Mesenchymal stem cell (in vitro differentiated cells and primary cell): Measurements from ENCODE around the gene VEGFC.
A peak's percentile ranks its signal among the peaks of the same experiment; 100 is the strongest.

Experiments
- DNase-seq: peaks from one replicate; pipeline ENCODE4 v3.0.0-alpha.2; 2013
- H2AFZ ChIP-seq: one replicate; pipeline ENCODE4 v1.6.1; 2013; ENCODE audit warnings: low read depth, mild to moderate bottlenecking, control low read depth, inconsistent platforms, low read length, moderate library complexity
- H2AK5ac ChIP-seq: 2 replicates; pipeline ENCODE4 v1.6.1; 2013; ENCODE audit warnings: low read length, moderate library complexity, mild to moderate bottlenecking, inconsistent platforms; ENCODE audit not compliant: severe bottlenecking
- H2BK120ac ChIP-seq: one replicate; pipeline ENCODE4 v1.6.1; 2013; ENCODE audit warnings: low read depth, mild to moderate bottlenecking, inconsistent platforms, low read length, moderate library complexity
- H2BK12ac ChIP-seq, 2 experiments: one replicate each; pipeline ENCODE4 v1.6.1; 2013; ENCODE audit warnings: inconsistent platforms in 2 of 2, low read length in 2 of 2, mild to moderate bottlenecking in 2 of 2, moderate library complexity in 2 of 2, control low read depth in 1 of 2
- H2BK15ac ChIP-seq: one replicate; pipeline ENCODE4 v1.6.1; 2013; ENCODE audit warnings: mild to moderate bottlenecking, low read depth, inconsistent platforms; ENCODE audit not compliant: poor library complexity, severe bottlenecking
- H2BK5ac ChIP-seq: 2 replicates; pipeline ENCODE4 v1.6.1; 2013; ENCODE audit warnings: low read depth, mild to moderate bottlenecking, low read length, control low read depth, inconsistent platforms; ENCODE audit not compliant: poor library complexity, severe bottlenecking
- H3K14ac ChIP-seq, 2 experiments: one replicate each; pipeline ENCODE4 v1.6.1; 2013; ENCODE audit warnings: inconsistent platforms in 2 of 2, low read length in 2 of 2, control low read depth in 1 of 2, mild to moderate bottlenecking in 1 of 2, moderate library complexity in 1 of 2
- H3K18ac ChIP-seq, 2 experiments: one replicate each; pipeline ENCODE4 v1.6.1; 2013; ENCODE audit warnings: inconsistent platforms in 2 of 2, low read length in 2 of 2, control low read depth in 1 of 2, low read depth in 1 of 2, mild to moderate bottlenecking in 1 of 2
- H3K23ac ChIP-seq, 2 experiments: one replicate each; pipeline ENCODE4 v1.6.1; 2013; ENCODE audit warnings: inconsistent platforms in 2 of 2, low read length in 2 of 2, mild to moderate bottlenecking in 2 of 2, moderate library complexity in 2 of 2, control low read depth in 1 of 2
- H3K27ac ChIP-seq: 2 replicates; pipeline ENCODE4 v1.5.1; 2013; ENCODE audit warnings: mild to moderate bottlenecking, moderate library complexity, low read length, control low read depth, inconsistent platforms; ENCODE audit not compliant: poor library complexity, severe bottlenecking
- H3K27me3 ChIP-seq, 2 experiments: 2 replicates each; pipeline versions ENCODE4 v1.6.1 to v1.7.0; 2013; ENCODE audit warnings: low read length in 2 of 2, mild to moderate bottlenecking in 2 of 2, moderate library complexity in 2 of 2, control low read depth in 1 of 2, inconsistent platforms in 1 of 2; ENCODE audit not compliant: control insufficient read depth in 1 of 2, insufficient read depth in 1 of 2
- H3K36me3 ChIP-seq, 2 experiments: 2 replicates each; pipeline versions ENCODE4 v1.6.1 to v1.7.0; 2013; ENCODE audit warnings: low read length in 2 of 2, control low read depth in 1 of 2, inconsistent platforms in 1 of 2, low read depth in 1 of 2, mild to moderate bottlenecking in 1 of 2; ENCODE audit not compliant: insufficient read depth in 2 of 2, control insufficient read depth in 1 of 2
- H3K4ac ChIP-seq, 2 experiments: one replicate each; pipeline ENCODE4 v1.6.1; 2013; ENCODE audit warnings: inconsistent platforms in 2 of 2, low read length in 2 of 2, mild to moderate bottlenecking in 2 of 2, moderate library complexity in 2 of 2, control low read depth in 1 of 2, low read depth in 1 of 2
- H3K4me1 ChIP-seq: 2 replicates; pipeline ENCODE4 v1.6.1; 2013; ENCODE audit warnings: low read depth, low read length, control low read depth; ENCODE audit not compliant: control insufficient read depth, insufficient read depth
- H3K4me2 ChIP-seq: 2 replicates; pipeline ENCODE4 v1.6.1; 2013; ENCODE audit warnings: low read length, mild to moderate bottlenecking, inconsistent platforms; ENCODE audit not compliant: poor library complexity, severe bottlenecking
- H3K4me3 ChIP-seq, 2 experiments: 2 replicates each; pipeline versions ENCODE4 v1.5.1 to v1.7.0; 2013; ENCODE audit warnings: low read length in 2 of 2, mild to moderate bottlenecking in 2 of 2, control low read depth in 1 of 2, low read depth in 1 of 2; ENCODE audit not compliant: insufficient read depth in 1 of 2
- H3K79me1 ChIP-seq: replicated peaks from 2 replicates; pipeline ENCODE4 v1.6.1; 2013; ENCODE audit warnings: mild to moderate bottlenecking, control low read depth, low read length, inconsistent platforms; ENCODE audit not compliant: poor library complexity, severe bottlenecking
- H3K9ac ChIP-seq: 2 replicates; pipeline ENCODE4 v1.7.0; 2013; ENCODE audit warnings: mild to moderate bottlenecking, low read length, moderate library complexity
- H3K9me3 ChIP-seq: 2 replicates; pipeline ENCODE4 v1.7.0; 2013; ENCODE audit warnings: mild to moderate bottlenecking, low read length; ENCODE audit not compliant: control insufficient read depth
- H4K8ac ChIP-seq: one replicate; pipeline ENCODE4 v1.6.1; 2013; ENCODE audit warnings: inconsistent platforms, mild to moderate bottlenecking, low read length, moderate library complexity
- H4K91ac ChIP-seq: one replicate; pipeline ENCODE4 v1.6.1; 2013; ENCODE audit warnings: mild to moderate bottlenecking, low read length, inconsistent platforms
- WGBS: methylation state at CpG from one replicate; pipeline ENCODE4 v1.1.7; 2013; ENCODE audit warnings: mixed read lengths; 5-methylcytosine and 5-hydroxymethylcytosine counted together

Gene VEGFC

DNA sequence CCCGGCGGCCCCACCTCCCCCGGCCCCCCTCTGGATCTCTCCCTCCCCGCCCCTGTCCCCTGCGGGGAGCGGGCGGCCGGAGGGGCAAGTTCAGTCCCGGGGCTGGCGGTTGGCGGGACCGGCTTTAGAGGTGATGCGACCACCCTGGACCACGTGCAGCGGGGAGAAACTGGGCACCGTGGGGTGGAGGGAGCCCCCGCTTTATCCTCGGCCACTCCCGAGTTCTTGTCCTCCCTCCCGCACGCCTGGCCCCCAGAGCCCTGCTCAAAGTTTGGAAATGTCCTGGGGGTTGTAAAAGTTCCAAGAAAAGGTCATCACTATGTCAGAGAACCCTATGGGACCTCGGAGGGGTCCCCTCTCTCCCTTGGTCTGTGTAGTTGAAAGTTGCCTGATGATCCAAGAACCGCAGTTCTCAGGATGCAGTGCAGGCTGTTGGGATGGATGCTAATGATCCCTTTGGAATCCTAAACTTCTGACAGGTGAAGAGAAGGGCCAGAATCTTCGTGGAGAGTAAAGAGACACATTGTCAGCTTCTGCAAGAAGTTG, 411 bp upstream of the VEGFC start:
- Histone ChIP-seq H3K4me3 (peak overlapping the region; percentile 55 to 91), H4K8ac (no peak overlapping the region), H3K4me2 (peak overlapping the region; percentile 43), H3K4me1 (peaks cover 5% of the 10 kb centered on the region), H3K27ac (no peak overlapping the region), H3K4ac (no peak overlapping the region), H3K9me3 (no peaks in the 10 kb centered on the region), H4K91ac (no peak overlapping the region), H3K9ac (peak overlapping the region; percentile 83), H3K36me3 (no peaks in the 10 kb centered on the region), H2BK120ac (no peak overlapping the region), H3K14ac (peak overlapping the region in 1 of 2 experiments; percentile 77), H3K79me1 (peaks cover 8% of the 10 kb centered on the region), H2BK15ac (peak overlapping the region; percentile 84), H2AFZ (no peak overlapping the region), H3K23ac (no peak overlapping the region), H2AK5ac (no peak overlapping the region), H3K18ac (peak overlapping the region in 1 of 2 experiments; percentile 54), H2BK5ac (no peak overlapping the region), H3K27me3 (no peaks in the 10 kb centered on the region), H2BK12ac (peak overlapping the region in 1 of 2 experiments; percentile 37)
- 5% methylated on average over 22 of the region's 24 CpGs for WGBS
- no peak for DNase-seq

DNA sequence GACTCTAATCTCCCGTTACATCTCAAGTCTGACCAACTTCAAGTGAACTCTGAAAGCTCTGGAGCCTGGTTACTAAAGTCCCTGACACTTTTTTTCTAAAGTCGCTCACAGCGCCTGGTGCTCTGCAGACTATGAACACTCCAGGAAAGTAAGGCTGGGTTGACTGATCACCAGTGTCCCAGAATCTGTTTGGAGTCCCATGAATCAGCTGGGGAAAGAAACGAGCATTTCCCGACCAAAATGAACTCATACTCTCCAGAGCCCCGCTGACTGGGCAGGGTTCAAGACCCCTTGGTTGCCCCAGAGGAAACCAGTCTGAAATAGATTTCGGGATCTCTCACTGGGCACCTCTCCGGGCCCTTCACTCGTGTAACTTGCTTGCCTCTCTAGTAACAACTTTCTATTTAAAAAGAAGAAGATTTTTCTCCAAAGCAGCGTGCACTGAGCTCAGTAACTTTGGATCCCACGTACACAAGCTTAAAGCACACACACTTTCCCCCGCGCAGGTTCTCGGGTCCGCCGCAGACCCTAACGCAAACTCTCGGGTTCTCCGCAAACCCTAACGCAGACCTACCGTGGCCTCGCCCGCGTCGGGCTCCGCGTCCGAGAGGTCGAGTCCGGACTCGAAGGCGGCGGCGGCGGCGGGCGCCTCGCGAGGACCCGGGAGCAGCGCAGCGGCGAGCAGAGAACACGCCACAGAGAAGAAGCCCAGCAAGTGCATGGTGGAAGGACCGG, 964 bp downstream of the VEGFC start:
- Histone ChIP-seq H3K36me3 (no peaks in the 10 kb centered on the region), H3K79me1 (peaks cover 9% of the 10 kb centered on the region), H3K27me3 (no peaks in the 10 kb centered on the region), H2BK120ac (peak overlapping the region; percentile 73), H3K23ac (peak overlapping the region in 1 of 2 experiments; percentile 98), H3K14ac (peak overlapping the region; percentile 92), H2BK5ac (peak overlapping the region; percentile 44), H2AFZ (peak overlapping the region; percentile 84), H4K91ac (peak overlapping the region; percentile 75), H4K8ac (peak overlapping the region; percentile 85), H3K4me3 (peak overlapping the region; percentile 91 to 94), H3K4me1 (peaks cover 5% of the 10 kb centered on the region), H3K27ac (peak overlapping the region; percentile 20), H3K18ac (peak overlapping the region; percentile 89 to 92), H3K4me2 (peak overlapping the region; percentile 90), H2BK15ac (peak overlapping the region; percentile 69), H3K4ac (peak overlapping the region in 1 of 2 experiments; percentile 81), H3K9me3 (no peaks in the 10 kb centered on the region), H2AK5ac (no peak overlapping the region), H2BK12ac (peak overlapping the region; percentile 39 to 75), H3K9ac (peak overlapping the region; percentile 98)
- DNase-seq, result peak; percentile 70
- 2% methylated on average over 27 of the region's 45 CpGs for WGBS

DNA sequence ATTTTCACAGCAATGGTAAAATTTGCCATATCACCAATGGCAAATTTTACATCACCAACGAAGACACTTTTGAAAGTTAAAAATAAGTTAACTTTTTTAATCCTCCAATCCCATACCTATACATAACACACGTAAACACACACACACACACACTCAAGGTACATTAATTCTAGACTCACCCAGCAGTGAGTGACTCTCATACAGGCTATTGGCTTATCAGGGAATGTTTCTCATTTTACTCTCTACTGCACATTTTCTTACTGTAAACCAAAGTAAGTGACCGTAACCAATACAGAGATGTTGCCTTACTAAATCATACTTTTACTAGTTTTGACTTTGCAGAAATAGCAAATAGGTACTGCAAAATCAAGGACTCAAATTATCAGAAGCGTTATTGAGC, 2.3 kb downstream of the VEGFC start:
- Histone ChIP-seq H4K8ac (no peak overlapping the region), H3K4ac (no peak overlapping the region), H2AK5ac (no peak overlapping the region), H3K4me3 (peak overlapping the region in 1 of 2 experiments; percentile 94), H3K4me1 (peaks cover 5% of the 10 kb centered on the region), H3K27ac (no peak overlapping the region), H2BK5ac (no peak overlapping the region), H2BK15ac (no peak overlapping the region), H3K36me3 (no peaks in the 10 kb centered on the region), H2BK12ac (no peak overlapping the region), H3K9ac (peak overlapping the region; percentile 98), H2AFZ (no peak overlapping the region), H3K9me3 (no peaks in the 10 kb centered on the region), H2BK120ac (no peak overlapping the region), H3K18ac (no peak overlapping the region), H4K91ac (no peak overlapping the region), H3K4me2 (no peak overlapping the region), H3K14ac (no peak overlapping the region), H3K79me1 (peaks cover 13% of the 10 kb centered on the region), H3K23ac (no peak overlapping the region), H3K27me3 (no peaks in the 10 kb centered on the region)
- 87% methylated on average over 4 of the region's 4 CpGs for WGBS
- DNase-seq, result no peak

DNA sequence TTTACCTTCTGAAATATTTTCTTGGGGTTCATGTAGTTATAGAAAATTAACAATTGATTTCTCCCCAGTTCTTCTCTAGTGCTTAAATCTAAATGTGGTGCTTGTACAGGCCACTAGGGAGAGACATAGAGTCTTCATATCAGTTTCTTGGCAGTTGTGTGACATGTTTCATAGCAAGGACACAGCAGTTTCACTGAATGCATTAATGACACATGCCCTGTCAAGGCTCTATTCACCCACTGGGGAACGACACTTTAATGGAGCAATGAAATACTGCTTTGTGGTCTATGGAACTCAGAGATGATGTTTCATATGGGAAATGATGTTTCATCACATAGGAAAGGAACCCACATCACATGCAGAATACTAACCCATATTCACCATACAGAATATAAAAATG, 2.8 kb downstream of the VEGFC start:
- H2BK15ac ChIP-seq, result no peak overlapping the region
- peaks cover 13% of the 10 kb centered on the region for H3K79me1 ChIP-seq
- H2BK120ac ChIP-seq, result no peak overlapping the region
- H3K4me3 ChIP-seq, result peak overlapping the region in 1 of 2 experiments; percentile 94
- H3K4me1 ChIP-seq, result peaks cover 5% of the 10 kb centered on the region
- no peak overlapping the region for H2BK5ac ChIP-seq
- H3K9me3 ChIP-seq, result no peaks in the 10 kb centered on the region
- peak overlapping the region; percentile 98 for H3K9ac ChIP-seq
- H2AFZ ChIP-seq, result no peak overlapping the region
- no peak overlapping the region for H3K14ac ChIP-seq
- H3K27ac ChIP-seq, result no peak overlapping the region
- no peaks in the 10 kb centered on the region for H3K36me3 ChIP-seq
- H3K4me2 ChIP-seq, result no peak overlapping the region
- H3K23ac ChIP-seq, result no peak overlapping the region
- no peak overlapping the region for H2BK12ac ChIP-seq
- H3K27me3 ChIP-seq, result no peaks in the 10 kb centered on the region
- no peak overlapping the region for H4K8ac ChIP-seq
- no peak overlapping the region for H2AK5ac ChIP-seq
- H4K91ac ChIP-seq, result no peak overlapping the region
- peak; percentile 76 for DNase-seq
- H3K18ac ChIP-seq, result peak overlapping the region in 1 of 2 experiments; percentile 61
- no peak overlapping the region for H3K4ac ChIP-seq
- no CpG with 5 or more reads among the region's 1 CpG for WGBS
